22Rv1 (cell line): Measurements from ENCODE around the gene GMIP.

ENCODE experiments used
- H3K27ac ChIP-seq: fragments of 450-650 bp; 2 replicates; pipeline ENCODE4 v1.5.1; 2017
- ZFX ChIP-seq: fragments of 450-650 bp; IDR thresholded peaks from 2 replicates; pipeline ENCODE4 v1.6.1; 2017; ENCODE audit warnings: antibody characterized with exemption, borderline replicate concordance
- TF ChIP-seq, protein P1 (sequence below): fragments of 450-650 bp; IDR thresholded peaks from 2 replicates; pipeline ENCODE4 v1.5.1; 2017; ENCODE audit warnings: mild to moderate bottlenecking

Gene GMIP

DNA sequence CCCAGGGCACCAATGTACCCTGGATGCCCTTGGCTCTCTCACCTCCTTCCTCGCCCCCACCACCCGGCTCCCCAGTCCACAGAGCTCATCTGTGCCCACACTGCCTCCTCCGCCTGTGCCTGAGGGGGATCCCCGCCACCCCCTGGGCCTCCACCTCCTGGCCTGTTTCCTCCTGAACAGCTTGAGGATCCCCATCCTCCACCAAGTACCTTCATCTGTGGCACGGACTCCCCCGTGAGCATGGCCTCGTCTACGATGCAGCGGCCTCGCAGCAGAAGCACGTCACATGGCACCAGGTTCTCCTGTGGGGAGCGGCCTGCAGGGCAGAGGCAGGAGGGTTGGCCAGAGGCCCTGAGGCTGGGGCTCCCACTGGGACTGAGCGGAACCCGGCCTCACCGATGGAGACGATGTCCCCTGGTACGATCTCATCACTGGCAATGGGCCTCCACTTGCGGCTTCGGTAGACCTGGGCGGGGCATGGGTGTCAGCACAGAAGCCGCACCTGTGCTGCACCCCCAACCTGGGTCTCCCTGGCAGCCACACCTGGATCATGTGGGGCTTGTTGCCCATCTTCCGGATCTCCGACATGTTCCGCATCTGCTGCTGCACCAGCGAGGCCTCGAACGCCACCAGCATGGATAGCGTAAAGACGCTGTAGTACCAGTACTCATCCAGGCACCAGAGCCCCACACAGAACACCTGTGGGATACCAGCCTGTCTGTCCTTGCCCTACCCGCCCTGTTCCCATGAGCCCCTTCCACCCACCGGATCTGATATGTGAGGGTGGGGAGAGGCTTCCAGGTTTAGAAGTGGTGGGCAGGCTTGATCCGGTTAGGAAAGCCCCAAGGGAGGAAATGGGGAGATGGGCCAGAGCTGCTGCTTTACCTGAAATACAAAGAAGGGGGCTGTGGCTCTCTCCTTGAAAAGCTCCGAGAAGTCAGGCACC, 13.3 kb upstream of the GMIP start:
- no peak for TF ChIP-seq ZFX
- TF ChIP-seq, protein P1, sequence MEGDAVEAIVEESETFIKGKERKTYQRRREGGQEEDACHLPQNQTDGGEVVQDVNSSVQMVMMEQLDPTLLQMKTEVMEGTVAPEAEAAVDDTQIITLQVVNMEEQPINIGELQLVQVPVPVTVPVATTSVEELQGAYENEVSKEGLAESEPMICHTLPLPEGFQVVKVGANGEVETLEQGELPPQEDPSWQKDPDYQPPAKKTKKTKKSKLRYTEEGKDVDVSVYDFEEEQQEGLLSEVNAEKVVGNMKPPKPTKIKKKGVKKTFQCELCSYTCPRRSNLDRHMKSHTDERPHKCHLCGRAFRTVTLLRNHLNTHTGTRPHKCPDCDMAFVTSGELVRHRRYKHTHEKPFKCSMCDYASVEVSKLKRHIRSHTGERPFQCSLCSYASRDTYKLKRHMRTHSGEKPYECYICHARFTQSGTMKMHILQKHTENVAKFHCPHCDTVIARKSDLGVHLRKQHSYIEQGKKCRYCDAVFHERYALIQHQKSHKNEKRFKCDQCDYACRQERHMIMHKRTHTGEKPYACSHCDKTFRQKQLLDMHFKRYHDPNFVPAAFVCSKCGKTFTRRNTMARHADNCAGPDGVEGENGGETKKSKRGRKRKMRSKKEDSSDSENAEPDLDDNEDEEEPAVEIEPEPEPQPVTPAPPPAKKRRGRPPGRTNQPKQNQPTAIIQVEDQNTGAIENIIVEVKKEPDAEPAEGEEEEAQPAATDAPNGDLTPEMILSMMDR, result no peak
- H3K27ac ChIP-seq, result no peak overlapping the region

DNA sequence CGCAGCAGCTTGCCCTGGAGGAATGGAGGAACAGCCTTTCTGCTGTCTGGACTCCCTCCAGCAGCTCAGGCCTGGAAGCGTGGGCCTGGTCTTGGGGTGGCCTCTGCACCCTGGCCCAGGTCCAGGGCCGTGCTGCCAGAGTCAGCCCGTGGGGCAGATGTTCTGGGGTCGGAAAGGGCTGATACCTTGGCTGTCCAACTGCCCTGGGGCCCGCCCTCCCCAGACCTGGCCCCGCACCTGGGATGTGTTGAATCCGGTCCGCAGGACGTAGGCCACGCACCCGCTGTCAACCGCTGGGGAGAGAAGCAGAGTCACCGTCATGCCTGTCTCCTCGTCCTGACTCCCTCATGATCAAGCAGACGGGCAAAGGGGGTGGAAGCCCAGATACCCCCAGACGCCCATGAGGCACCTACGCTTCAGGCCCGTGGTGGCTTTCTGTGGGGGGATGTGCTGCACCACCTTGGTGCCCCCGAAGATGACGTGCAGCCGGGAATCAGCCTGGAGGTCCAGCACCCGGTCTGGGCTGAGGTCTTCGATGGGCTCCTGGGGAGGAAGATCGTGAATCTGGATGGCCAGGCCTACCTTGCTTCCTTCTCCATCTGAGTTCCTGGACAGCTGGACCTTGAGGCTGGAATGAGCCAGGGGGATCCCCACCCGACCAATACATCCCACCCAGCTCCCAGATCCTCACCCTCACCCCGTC, 12.3 kb upstream of the GMIP start:
- no peak overlapping the region for H3K27ac ChIP-seq
- TF ChIP-seq, protein P1, result no peak
- TF ChIP-seq ZFX, result no peak

DNA sequence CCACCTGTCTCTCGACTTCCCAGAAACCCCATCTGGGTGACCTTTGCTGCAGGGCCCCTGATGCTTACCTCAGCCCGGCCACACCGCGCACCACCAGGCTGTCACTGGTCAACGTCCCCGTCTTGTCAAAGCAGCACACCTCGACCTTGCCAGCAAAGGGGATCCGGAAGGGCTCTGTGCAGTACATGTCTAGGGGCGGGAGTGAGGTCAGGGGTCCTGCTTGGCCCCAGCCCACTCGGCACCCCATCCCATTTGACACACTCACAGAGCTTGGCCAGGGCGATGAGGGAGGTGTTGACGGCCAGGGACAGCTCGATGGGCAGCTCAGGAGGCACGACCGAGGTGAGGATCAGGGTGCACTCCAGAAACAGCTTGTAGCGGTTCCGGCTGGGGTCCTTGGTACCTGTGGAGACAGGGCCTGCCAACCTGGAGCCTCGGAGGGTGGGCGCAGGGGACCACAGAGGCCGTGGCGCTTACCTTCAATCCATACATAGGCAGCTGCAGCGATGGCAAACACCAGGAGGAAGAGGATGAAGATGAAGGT, 11.7 kb upstream of the GMIP start:
- H3K27ac ChIP-seq, result no peak overlapping the region
- TF ChIP-seq ZFX, result no peak
- TF ChIP-seq, protein P1, result no peak

DNA sequence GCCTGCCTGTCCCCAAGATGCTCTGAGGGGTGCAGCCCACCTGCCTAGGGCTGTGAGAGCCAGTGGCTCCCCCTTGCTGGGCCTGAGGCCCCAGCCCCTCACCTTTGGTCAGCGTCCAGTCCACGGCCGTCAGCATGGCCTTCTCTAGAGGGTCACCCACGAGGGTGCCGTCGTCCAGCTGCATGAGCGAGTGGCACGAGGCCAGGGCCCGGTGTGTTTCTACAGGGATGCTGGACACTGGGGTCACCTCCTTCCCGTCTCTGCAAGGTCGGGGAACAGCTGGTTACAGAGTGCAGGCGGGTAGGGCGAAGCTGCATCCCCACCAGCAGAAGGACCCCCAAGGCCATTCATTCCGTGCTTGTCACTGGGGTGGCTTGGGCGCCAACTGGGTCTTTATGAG, 11.0 kb upstream of the GMIP start:
- H3K27ac ChIP-seq, result no peak overlapping the region
- TF ChIP-seq ZFX, result no peak
- TF ChIP-seq, protein P1, result no peak

DNA sequence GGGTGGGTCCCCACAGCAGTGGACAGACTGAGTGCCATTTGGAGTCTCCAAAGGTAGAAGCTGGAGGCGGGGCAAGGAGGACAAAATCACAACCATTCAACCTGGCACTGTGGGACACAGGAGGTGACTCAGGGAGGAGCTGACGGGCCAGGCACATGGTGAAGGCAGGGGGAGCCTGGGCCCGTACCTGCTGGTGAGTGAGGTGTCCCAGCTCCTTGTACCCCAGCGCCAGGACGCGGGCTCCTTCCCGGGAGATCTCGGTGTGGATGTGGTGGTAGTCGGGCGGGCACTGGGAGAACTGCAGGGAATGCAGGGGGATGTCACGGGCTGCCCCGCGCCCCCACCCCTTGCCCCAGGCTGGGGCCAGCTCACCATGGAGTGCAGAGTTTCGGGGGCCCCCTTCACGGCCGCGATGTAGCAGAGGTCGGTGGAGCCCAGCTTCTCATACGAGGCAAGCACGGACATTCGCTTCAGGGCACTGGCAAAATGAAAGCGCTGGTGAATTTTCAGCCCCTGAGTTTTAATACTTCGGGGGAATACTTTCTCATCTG, 10.2 kb upstream of the GMIP start:
- TF ChIP-seq, protein P1, result no peak
- no peak for TF ChIP-seq ZFX
- H3K27ac ChIP-seq, result no peak overlapping the region

DNA sequence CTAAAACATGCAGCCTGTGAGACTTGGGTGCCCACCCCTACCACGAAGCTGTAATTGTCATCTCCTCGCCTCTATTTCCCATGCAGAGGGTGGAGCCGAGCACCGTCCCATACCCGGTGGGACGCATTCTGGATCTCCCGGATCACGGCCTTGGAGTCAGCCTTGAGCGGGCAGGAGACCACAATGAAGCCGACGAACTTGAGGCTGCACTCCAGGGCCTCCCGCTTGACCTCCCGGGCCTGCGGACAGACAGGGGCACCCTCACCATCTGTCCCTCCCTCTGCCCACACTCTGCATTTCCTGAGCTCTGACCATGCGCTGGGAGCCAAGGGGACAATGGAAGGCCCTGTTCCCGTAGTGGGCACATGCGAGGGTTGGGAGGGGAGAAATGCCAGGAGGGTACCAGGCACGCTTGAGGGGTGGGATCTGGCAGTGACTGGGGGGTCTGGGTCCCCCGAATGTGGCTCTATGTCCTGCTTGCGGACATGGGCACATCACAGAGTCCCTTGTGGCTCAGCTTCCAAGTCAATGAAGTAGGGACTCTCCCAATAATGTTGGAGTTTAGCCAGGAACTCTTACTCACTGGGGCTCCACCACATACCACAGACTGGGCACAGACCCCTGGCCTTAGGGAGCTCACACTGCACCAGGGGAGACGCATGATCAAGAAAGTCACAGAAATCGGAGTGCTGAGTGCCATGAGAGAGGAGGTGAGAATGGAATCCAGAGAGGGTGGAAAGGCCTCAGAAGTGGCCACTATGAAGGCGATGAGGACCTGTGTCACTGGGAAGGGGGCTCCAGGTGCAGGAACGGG, 9.2 kb upstream of the GMIP start:
- H3K27ac ChIP-seq, result no peak overlapping the region
- TF ChIP-seq ZFX, result no peak
- TF ChIP-seq, protein P1, result no peak
